Loucy (cell line): ENCODE data around the gene SULT1E1.

Experiments used
- H2AFZ ChIP-seq: fragments of 200-600 bp; sonication (generic); 2 replicates; pipeline ENCODE4 v1.6.0; 2016; ENCODE audit warnings: antibody characterized with exemption, mild to moderate bottlenecking, low read length, moderate library complexity
- H3F3A ChIP-seq: fragments of 200-600 bp; 2 replicates; pipeline ENCODE4 v1.6.0; 2016; ENCODE audit warnings: antibody characterized with exemption, low read depth, mild to moderate bottlenecking
- H3K27me3 ChIP-seq: fragments of 200-600 bp; sonication (generic); 2 replicates; pipeline ENCODE4 v1.6.1; 2014; ENCODE audit warnings: low read length, mild to moderate bottlenecking; ENCODE audit not compliant: insufficient read depth, poor library complexity, severe bottlenecking
- H3K36me3 ChIP-seq: fragments of 200-600 bp; sonication (generic); 2 replicates; pipeline ENCODE4 v1.6.1; 2016; ENCODE audit warnings: low read length; ENCODE audit not compliant: insufficient read depth
- H3K4me1 ChIP-seq: fragments of 200-600 bp; sonication (generic); 2 replicates; pipeline ENCODE4 v1.5.1; 2014; ENCODE audit warnings: low read length, mild to moderate bottlenecking; ENCODE audit not compliant: insufficient read depth, poor library complexity, severe bottlenecking
- H3K4me2 ChIP-seq: fragments of 200-600 bp; sonication (generic); 2 replicates; pipeline ENCODE4 v1.6.0; 2014; ENCODE audit warnings: antibody characterized with exemption, low read length, low read depth, mild to moderate bottlenecking; ENCODE audit not compliant: poor library complexity, severe bottlenecking
- H3K4me3 ChIP-seq: fragments of 200-600 bp; sonication (generic); 2 replicates; pipeline ENCODE4 v1.5.1; 2014; ENCODE audit warnings: low read length, mild to moderate bottlenecking, mixed read lengths; ENCODE audit not compliant: poor library complexity, severe bottlenecking
- H3K79me2 ChIP-seq: fragments of 200-600 bp; sonication (generic); 2 replicates; pipeline ENCODE4 v1.6.1; 2014; ENCODE audit warnings: low read length; ENCODE audit not compliant: insufficient read depth
- H3K9ac ChIP-seq: fragments of 200-600 bp; sonication (generic); 2 replicates; pipeline ENCODE4 v1.6.0; 2014; ENCODE audit warnings: mild to moderate bottlenecking, low read depth, low read length, moderate library complexity; ENCODE audit not compliant: poor library complexity, severe bottlenecking
- H3K9me2 ChIP-seq: fragments of 200-600 bp; sonication (generic); replicated peaks from 2 replicates; pipeline ENCODE4 v1.6.1; 2016; ENCODE audit warnings: low read depth, low read length, mixed read lengths
- H3K9me3 ChIP-seq: fragments of 200-600 bp; sonication (generic); 2 replicates; pipeline ENCODE4 v1.6.1; 2014; ENCODE audit warnings: mild to moderate bottlenecking, antibody characterized with exemption, low read length, low read depth; ENCODE audit not compliant: insufficient read depth
- H4K20me1 ChIP-seq: fragments of 200-600 bp; sonication (generic); 2 replicates; pipeline ENCODE4 v1.6.0; 2014; ENCODE audit warnings: antibody characterized with exemption, low read length, mild to moderate bottlenecking; ENCODE audit not compliant: insufficient read depth, poor library complexity, severe bottlenecking
- CTCF ChIP-seq: fragments of 200-600 bp; sonication (generic); conservative IDR thresholded peaks from 2 replicates; pipeline ENCODE4 v1.5.1; 2014; ENCODE audit warnings: mild to moderate bottlenecking, antibody characterized with exemption, low read length
- EZH2phosphoT487 ChIP-seq: fragments of 200-600 bp; IDR thresholded peaks from 2 replicates; pipeline ENCODE4 v1.6.1; 2018; ENCODE audit warnings: antibody characterized with exemption, mild to moderate bottlenecking, moderate library complexity, borderline replicate concordance

SULT1E1 gene

GRCh38 chr4:69894721-69895120, 34.8 kb upstream of the SULT1E1 start:
- no peak for TF ChIP-seq EZH2phosphoT487
- no peak for TF ChIP-seq CTCF
- no peaks in the 10 kb centered on the region for H3K4me1 ChIP-seq
- H3K9ac ChIP-seq = no peak overlapping the region
- no peak overlapping the region for H3K4me3 ChIP-seq
- no peak overlapping the region for H2AFZ ChIP-seq
- H3K9me3 ChIP-seq = no peaks in the 10 kb centered on the region
- H3K9me2 ChIP-seq = no peaks in the 10 kb centered on the region
- no peaks in the 10 kb centered on the region for H3F3A ChIP-seq
- no peaks in the 10 kb centered on the region for H3K27me3 ChIP-seq
- H4K20me1 ChIP-seq = no peaks in the 10 kb centered on the region
- no peak overlapping the region for H3K4me2 ChIP-seq
- no peaks in the 10 kb centered on the region for H3K79me2 ChIP-seq
- H3K36me3 ChIP-seq = no peaks in the 10 kb centered on the region

GRCh38 chr4:69894186-69894585, 34.2 kb upstream of the SULT1E1 start:
- Histone ChIP-seq H3K9me3 (no peaks in the 10 kb centered on the region), H3K36me3 (no peaks in the 10 kb centered on the region), H4K20me1 (no peaks in the 10 kb centered on the region), H3F3A (no peaks in the 10 kb centered on the region), H3K27me3 (no peaks in the 10 kb centered on the region), H3K9me2 (no peaks in the 10 kb centered on the region), H3K79me2 (no peaks in the 10 kb centered on the region), H3K9ac (no peak overlapping the region), H2AFZ (no peak overlapping the region), H3K4me1 (no peaks in the 10 kb centered on the region), H3K4me2 (no peak overlapping the region), H3K4me3 (no peak overlapping the region)
- TF ChIP-seq EZH2phosphoT487 (no peak), CTCF (no peak)

- TF ChIP-seq CTCF (no peak), EZH2phosphoT487 (no peak)
- no peak overlapping the region for H3K9ac ChIP-seq
- H4K20me1 ChIP-seq = no peaks in the 10 kb centered on the region
- H3K36me3 ChIP-seq = no peaks in the 10 kb centered on the region
- H3F3A ChIP-seq = no peaks in the 10 kb centered on the region
- no peak overlapping the region for H3K4me2 ChIP-seq
- H3K9me3 ChIP-seq = no peaks in the 10 kb centered on the region
- H3K79me2 ChIP-seq = no peaks in the 10 kb centered on the region
- H3K9me2 ChIP-seq = no peaks in the 10 kb centered on the region
- H3K4me3 ChIP-seq = no peak overlapping the region
- H3K4me1 ChIP-seq = no peaks in the 10 kb centered on the region
- H3K27me3 ChIP-seq = no peaks in the 10 kb centered on the region
- H2AFZ ChIP-seq = no peak overlapping the region
Observed at GRCh38 chr4:69888336-69888735, 28.4 kb upstream of the SULT1E1 start.
